HG03457 (cell line): Measurements from ENCODE around the gene GPR183.

ENCODE experiments used
- ATAC-seq: cut with Tn5 transposase; IDR thresholded peaks from one replicate; pipeline ENCODE4 v1.9.1; 2021; ENCODE audit warnings: moderate number of reproducible peaks; ENCODE audit not compliant: unreplicated experiment

The GPR183 gene, protein sequence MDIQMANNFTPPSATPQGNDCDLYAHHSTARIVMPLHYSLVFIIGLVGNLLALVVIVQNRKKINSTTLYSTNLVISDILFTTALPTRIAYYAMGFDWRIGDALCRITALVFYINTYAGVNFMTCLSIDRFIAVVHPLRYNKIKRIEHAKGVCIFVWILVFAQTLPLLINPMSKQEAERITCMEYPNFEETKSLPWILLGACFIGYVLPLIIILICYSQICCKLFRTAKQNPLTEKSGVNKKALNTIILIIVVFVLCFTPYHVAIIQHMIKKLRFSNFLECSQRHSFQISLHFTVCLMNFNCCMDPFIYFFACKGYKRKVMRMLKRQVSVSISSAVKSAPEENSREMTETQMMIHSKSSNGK

DNA sequence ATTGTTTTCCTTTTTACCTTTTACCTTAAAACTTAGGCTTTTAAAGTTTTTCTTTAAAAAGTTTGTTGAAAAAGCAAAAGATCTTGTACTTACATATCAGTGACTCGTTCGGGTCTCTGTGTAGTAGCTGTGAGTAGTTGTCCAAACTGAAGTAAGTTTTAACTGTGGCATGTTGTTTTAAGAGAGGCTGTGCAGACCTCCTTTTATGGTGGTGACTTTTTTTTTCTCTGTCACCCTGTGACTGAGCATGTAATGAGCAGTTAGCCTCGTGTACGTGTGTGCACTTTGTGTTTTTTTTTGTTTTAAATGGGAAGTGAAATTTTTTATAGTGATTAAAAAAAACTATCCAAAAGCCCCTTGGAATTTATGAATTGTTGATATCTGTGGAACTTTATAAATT is at the start of gene GPR183:
GPR183 (minus strand) TSS at position 153 of the 400 bp plus-strand sequence. CDS start 11,254 bp downstream, outside the sequence.
- peak; percentile 50 for ATAC-seq

DNA sequence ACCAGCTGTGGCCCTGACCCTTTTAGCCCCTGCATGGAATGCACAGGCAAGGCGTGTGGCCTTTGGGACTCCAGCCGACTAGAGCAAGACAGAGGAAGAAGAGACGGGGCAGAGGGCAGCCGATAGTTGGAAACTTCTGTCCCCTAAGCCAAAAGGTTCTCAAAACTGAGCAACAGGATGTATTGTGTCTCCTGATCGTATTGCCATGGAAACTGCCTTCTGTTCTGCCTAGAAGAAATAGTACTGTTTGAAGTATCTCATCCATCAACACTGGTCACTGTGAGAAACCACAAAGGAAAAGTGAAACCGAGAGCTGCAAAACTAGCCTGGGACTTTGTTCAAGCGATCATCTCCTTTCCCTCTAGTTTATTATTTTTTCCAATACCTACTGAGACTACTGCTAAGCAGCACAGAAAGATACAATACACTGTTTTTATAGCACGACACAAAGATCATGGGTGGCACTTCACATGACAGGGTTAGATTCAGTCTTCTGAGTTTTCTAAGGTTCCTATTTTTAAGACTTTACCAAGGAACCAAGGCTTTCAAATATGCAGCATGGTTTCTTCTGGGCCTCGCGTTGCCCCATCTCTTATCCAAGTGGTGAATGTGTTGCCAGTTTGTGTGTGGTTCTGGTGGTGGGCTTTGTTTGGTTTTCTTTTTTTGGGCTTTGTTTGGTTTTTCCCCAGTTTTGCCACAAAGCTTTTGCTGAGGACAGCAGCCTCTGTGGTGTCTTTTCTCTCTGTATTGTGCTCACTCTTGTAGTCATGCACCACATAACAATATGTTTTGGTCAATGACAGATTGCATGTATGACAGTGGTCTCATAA is 49.3 kb upstream of the GPR183 start:
- peak; percentile 49 for ATAC-seq

DNA sequence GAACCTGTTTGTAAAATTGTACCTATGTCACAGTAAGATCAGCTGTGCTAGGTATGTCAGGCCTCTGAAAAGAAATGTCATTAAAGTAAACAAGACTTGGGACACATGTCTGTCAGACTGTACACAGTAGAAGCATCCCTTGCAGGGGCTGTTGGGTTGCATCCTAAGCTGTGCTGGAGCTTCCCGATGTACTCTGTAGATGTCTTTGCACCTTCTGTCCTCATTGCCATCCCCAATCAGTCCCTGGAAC is 48.7 kb upstream of the GPR183 start:
- no peak for ATAC-seq

DNA sequence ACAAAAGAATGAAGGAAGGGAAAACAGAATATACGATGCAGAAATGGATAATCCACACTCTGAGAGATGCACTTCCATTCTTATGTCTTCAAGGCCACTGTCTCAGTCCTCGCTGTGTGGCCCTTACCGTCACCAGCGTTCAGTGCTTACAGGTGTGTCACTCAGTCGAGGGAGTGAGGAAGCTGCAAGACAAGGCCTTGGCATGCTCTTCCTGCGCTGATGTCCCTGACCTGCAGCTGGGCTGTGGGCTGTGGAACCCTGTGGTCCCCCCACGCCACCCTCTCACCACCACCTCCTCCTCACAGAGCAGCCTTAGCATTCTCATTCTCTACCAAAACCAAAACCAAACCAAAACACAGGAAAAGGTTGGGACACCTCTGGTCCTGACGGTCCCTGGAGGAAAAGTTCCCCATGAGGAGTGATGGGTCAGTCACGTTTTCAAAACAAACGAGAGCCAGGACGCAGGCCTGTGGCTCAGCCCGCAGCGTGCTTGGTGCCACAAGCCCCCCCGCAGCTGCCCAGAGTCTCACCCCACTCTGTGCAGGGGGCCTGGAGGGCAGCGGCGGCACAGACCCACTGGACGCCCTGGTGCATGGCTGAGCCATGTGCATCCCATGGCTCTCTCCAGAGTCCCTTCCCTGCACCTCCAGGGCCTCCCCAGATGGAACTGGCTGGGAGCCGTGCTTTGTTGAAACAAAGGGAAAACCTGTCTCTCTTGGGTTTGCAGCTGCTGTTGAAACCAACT is 48.2 kb upstream of the GPR183 start:
- no peak for ATAC-seq

DNA sequence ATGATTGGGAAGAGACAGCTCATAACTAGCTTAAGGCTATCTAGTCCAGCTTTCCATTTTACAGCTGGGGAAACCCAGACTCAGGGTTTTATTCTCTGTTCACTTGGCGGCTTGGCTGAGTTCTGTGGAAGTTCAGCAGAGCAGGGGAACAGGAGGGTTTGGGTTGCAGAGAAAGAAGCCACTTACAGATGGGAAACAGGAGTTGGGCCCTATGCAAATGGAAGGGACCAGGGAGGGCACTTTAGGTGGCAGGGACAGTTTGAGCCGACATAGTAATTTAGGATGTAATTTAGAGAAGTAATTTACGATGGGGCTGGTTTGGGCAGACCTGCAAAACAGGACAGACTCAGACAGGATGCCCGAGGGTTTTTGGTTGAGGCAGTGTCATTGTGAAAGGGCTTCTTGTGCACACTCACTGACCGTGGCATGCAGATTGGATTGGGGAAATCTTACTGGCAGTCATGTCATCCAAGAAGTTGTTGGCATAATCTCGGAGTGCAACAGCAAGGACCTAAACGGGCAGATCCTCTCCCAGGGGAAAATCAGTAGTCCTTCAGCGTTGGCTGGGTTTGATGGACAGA is 47.3 kb upstream of the GPR183 start:
- no peak for ATAC-seq

DNA sequence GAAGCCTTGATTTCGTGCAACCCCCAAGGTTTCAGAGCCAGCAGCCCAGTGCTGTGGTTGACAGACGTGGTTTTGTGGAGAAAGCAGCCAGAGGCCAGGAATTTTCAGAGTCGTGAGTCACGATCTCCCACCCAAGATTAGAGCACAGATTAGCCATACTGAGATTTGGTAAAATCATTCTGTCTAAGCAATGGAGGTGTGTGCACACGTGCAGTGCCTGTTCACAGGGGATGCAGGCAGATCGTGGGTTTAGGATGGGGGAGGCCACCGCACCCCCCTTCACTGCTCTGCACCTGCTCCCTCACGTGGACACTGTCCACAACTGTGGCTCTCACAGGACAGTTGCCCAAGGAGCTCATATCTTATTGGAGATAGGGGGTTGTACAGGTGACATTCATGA is 46.6 kb upstream of the GPR183 start:
- no peak for ATAC-seq

DNA sequence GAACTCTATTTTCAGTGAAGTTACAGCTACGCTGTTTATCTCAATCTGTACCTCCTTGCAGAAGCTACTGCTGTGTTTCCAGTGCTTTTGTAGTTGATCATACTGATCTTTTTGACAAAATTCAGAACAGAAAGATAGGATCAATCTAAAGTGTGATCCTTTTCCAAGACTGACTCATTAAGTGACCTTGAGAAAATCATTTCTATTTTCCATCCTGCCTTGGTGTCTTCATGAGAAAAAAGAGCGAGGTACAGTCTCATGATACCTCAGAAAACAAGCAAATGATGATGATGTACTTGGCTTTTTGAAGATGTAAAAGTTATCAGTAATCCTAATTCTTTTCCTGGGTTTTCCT is 46.0 kb upstream of the GPR183 start:
- no peak for ATAC-seq

DNA sequence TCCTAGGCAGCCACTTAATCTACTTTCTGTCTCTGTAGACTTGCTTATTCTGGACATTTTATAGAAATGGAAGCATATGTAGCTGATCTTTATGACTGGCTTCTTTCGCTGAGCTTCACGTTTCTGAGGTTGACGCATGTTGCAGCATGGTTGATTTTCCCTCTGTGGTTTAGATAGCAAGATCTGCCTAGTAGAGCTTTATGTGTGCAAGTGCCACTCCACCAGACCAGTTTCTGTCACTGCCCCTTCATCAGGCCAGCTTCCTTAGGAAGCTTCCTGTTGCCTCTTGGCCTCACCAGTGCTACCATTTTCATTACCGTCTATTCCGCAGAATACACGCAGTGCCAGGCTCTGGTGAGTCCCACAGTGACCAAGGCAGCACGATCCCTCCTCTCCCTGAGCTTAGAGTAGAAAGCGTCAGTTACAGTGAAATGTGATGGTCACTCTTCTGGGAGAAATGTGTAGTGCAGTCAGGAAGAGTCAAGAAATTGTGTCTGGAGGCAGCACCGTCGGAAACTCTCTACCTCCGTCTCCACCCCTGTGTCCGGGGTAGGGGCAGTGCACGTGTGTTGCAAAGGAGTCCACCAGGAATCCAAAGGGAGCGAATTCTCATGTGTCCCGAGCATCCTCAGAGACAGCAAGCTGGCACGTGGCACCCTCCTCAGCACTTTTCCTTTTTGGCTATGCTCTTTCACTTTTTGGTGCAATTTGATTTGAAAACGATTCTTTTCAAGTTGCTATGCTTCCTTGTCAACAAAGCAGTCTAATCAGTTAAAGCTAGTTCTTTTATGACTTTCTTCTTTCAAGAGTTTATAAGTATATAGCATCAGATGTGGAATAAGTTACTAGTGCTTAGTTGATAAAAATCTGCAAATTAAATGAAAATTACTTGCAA is 45.4 kb upstream of the GPR183 start:
- ATAC-seq = no peak

DNA sequence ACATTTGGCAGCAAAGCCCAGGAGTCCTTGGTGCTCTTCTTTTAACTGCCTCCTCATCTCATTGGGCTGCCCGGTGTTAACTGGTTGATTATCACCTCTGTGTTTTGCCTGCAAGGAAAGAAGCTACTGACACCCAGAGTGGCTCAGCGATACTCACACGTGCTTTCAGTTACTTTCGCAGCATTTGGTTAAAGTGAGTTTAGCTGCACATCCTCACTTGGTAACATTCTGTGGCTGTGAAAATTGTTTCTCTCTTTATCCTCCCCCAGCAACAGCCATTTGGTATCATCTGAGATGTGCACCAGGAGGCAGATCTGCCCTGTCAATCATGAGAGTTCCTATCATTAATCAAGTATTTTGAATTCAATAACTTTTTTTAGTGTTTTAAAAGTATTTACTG is 44.6 kb upstream of the GPR183 start:
- no peak for ATAC-seq

DNA sequence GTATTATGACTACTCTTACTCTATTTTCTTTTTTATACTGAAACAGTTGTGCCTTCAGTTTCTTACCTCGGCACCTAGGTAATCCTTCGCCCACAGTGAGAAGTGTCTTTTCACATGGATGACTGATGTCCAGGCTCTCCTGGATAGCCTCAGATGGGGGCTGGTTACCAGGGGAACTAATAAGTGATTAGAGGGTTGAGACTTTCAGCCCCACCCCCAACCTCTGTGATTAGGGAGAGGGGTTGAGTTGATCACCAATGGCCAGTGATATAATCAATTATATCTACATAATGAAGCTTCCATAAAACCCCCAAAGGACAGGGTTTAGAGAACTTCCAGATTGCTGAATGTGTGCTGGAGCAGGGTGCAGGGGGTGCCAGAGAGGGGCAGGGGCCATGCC is 43.0 kb upstream of the GPR183 start:
- no peak for ATAC-seq

DNA sequence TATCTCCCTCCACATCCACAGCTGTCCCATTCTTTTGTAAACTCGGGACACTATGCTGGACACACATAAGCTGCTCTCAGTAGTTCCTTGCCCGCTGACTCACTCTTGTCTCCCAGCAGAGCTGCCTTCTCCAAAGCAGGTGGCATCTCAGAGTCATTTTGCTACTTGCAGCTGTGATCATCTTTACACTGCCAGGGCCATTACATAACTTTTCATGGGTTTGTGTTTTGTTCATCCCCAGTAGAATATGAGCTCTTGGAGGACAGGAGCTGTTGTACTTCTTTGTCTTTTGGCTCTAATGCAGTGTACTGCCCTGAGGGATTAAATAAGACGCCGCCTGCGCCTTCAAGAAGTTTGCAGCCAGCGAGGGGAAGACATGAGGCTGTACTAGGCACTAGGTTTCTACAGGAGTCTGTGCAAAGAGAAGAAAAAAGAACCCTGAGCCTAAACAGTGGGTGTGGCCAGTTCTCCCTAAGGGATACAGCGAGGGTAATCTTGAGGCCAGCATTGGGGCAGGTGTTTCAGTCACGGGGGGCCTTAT is 40.8 kb upstream of the GPR183 start:
- no peak for ATAC-seq

DNA sequence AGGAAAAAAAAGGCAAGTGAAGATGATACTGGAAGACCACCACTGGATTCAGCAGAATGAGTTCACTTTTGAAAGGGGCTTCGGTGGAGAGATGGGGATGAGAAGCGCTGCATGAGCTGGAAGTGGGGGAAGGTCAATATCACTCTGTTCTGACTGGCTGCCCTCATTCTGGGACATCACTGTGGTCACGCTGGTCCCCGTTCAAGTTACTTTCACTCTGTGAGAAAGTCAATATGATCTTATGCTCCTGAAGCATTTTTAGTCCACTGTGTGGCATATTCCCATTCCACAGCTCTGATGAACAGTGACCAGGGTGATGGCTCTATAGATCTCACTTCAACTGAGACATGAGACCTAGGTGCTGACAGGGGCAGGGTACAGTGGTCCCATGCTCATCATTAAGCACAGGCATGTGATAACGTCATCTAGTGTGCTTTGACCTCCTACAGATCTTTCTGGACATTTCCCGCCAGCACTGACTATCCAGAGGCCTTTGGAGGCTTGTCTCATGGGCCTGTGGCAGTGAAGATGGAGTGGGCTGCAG is 40.2 kb upstream of the GPR183 start:
- no peak for ATAC-seq

DNA sequence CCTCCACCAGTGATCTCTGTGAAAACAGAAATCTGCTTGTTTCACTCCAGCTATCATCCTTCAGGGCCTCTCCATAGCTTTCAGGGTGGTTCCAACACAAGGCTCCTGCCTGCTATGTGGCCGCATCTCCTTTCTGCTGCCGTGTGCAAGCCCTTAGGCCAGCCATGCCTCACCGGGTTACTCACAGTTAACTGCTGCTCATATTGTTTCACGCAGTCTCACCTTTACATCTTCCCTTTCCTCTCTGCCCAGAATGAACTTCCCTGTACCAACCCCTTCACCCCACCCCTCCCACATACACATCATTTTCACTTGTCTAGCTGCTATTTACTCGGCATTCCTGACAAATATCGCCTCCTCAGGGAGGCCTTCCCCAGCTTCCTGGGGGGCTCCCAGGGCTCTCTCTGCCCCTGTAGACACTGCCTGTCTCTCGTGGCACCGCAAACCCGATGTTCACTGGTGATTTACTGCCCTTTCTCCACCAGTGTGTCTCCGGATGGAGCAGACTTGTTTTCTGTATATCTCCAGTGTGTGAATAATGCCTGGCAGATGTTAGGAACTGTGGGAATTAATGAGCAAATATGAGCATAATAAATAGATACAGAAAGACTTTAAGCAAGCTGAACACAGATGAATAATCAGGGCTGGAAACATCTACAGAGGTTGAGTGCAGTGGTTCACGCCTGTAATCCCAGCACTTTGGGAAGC is 39.3 kb upstream of the GPR183 start:
- no peak for ATAC-seq

DNA sequence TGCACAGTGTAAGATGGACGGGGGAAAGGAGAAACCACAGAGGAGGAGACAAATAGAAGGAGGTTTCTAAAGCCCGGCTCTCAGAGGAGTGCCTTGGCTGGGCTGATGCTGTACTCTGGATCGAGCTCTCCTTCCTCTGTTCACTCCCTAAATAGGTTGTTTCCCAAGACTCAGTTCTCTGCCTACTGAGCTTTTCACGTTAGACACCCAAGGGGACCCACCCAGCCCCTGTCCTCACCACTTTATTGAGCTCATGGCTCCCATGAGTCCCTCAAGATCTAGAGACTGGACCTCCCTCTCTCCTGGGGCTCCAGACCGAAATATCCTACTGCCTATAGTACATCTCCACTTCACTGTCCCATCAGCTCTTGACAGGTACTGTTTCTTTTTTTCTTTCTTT is 38.1 kb upstream of the GPR183 start:
- ATAC-seq = no peak

DNA sequence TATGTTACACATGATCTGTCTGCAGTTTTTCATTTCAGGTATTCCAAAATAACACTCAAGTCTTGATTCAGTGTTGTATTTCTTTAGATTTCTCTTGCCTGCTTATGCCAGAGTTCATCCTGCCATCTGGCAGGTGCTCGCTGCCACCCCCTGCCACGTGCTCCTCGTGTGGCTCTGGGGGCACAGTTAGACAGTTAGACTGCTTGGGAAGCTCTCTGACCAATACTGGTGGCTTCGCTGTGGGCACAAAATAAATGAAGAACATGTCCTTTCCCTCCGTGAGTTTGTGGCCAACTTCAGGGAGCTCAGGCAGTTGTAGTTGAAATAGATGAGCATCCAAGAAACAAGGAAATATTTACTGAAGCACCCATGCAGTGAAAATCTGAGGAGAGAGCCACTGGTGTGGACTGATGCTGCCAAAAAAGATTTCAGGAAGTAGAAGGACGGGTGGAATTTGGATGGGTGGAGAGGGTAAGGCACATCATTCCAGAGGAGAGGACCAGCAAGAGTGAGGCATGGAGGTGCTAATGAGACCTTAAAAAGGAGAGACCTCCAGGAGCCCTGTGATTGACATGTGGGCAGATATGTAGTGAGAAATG is 37.5 kb upstream of the GPR183 start:
- ATAC-seq = no peak

DNA sequence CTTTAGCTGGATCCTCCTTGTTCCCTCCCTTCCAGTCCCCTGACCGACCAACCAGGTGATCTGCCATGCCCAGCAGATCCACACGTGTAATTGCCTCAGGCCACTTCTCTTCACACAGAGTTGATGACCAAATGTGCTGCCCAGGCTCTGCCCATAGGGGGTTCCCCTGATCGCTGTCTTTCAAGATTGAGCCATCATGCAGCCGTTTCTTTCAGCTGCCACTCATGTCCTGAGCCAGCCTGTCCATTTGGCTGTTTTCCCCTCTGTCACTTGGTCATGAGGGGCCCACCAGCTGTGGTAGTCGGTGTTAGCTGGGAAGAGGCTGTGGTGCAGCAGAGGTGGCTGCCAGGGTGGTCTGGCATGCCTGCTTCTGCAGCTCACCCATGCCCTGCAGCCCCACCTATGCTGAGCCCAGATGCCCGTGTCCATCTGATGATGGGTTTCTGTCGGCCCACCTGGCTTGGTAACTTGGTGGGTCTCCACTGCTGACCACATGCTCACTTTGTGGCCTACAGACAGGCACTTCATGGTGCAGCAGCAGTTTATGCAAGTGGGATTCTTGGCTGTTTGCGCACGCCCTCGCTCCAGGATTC is 35.6 kb upstream of the GPR183 start:
- ATAC-seq = no peak

DNA sequence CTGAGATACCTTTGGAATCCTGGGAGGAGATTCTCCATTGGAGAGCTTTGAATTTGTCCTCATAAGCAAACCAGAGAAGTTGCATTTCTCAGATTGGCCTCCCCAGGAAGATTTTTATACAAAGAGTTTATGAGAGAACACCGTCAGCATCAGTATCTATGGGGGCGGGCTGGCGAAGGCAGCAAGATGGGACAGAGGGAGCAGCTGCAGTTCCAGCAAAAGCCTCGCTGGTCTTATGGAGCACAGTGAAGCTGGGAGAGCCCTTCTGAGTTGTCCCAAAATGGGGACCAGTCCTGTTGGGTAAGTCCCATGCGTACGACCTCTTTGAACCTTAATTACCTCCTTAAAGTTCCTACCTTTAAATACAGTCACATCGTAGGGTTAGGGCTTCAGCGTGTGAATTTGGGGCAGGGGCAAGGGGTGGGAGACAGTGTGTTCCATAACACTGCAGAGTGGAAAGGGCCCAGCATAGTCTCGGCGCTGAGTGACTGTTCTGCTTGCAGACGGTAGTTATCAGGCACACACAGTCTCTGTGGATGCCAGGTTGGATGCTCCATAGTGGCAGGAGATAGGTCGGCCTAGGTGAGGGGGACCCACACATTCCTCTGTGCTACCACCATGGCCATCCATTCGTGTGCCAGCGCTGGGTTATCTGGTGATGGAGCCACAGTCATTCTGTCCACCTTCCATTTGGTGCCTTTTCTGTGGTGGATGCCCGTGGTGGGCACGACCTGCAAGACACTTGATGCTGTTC is 34.9 kb upstream of the GPR183 start:
- no peak for ATAC-seq

DNA sequence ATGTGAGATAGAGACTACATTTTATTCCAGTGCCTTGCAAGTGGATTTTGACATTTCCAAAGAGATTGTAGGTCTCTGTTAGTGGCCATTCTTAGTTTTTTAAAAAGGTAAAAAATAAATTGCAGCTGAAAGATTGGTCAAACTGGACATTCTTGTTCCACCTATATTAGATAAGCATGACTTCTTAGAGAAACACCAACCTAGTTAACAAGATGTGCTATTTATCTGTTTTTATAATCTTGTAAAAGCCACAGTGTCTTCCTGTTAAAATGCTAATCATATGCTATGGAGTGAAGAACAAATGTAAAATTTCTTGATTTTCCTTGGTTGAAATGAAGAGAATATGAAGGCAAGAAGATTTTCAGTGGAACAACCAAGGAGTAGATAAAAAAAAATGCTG is 33.4 kb upstream of the GPR183 start:
- no peak for ATAC-seq
